ENCODE results near the gene SEC31B.

Gene SEC31B

GRCh38 chr10:100489396-100489795 is 30.3 kb downstream of the SEC31B start:
- H3K4me2 ChIP-seq (ENCODE audit: low read depth, low read length, poor library complexity, severe bottlenecking) = no peak overlapping the region
- no peak overlapping the region for H3K9ac ChIP-seq (ENCODE audit: low read length)
- H3K36me3 ChIP-seq (ENCODE audit: low read length) = no peaks in the 10 kb centered on the region

GRCh38 chr10:100487529-100487928 is 32.1 kb downstream of the SEC31B start:
- Histone ChIP-seq H3K9ac (ENCODE audit: low read length) (no peak overlapping the region), H3K9me2 (replicated peaks; ENCODE audit: insufficient read depth, low read length) (no peaks in the 10 kb centered on the region), H3F3A (ENCODE audit: insufficient read depth) (no peaks in the 10 kb centered on the region), H3K4me3 (ENCODE audit: insufficient read depth, low read length, poor library complexity, severe bottlenecking) (no peak overlapping the region), H3K27me3 (ENCODE audit: low read length) (no peaks in the 10 kb centered on the region), H2AFZ (ENCODE audit: low read depth, low read length, severe bottlenecking) (no peak overlapping the region), H3K36me3 (ENCODE audit: low read length) (no peaks in the 10 kb centered on the region), H3K27ac (ENCODE audit: low read depth, low read length) (no peak overlapping the region), H4K20me1 (ENCODE audit: low read depth, low read length) (no peaks in the 10 kb centered on the region), H3K4me2 (ENCODE audit: low read depth, low read length, poor library complexity, severe bottlenecking) (no peak overlapping the region), H3K79me2 (ENCODE audit: insufficient read depth, low read length) (no peaks in the 10 kb centered on the region), H3K9me3 (ENCODE audit: insufficient read depth, low read length) (no peaks in the 10 kb centered on the region)
- TF ChIP-seq CTCF (IDR thresholded peaks at IDR 0.05; ENCODE audit: insufficient read depth, low read length, poor library complexity, severe bottlenecking) (no peak), EZH2phosphoT487 (conservative IDR thresholded peaks at IDR 0.05; ENCODE audit: low read length) (no peak)

More at GRCh38 chr10:100489396-100489795, 30.3 kb downstream of the SEC31B start:
- no peaks in the 10 kb centered on the region for H3K9me2 ChIP-seq (replicated peaks; ENCODE audit: insufficient read depth, low read length)
- TF ChIP-seq EZH2phosphoT487 (conservative IDR thresholded peaks at IDR 0.05; ENCODE audit: low read length) (no peak), CTCF (IDR thresholded peaks at IDR 0.05; ENCODE audit: insufficient read depth, low read length, poor library complexity, severe bottlenecking) (no peak)
- no peaks in the 10 kb centered on the region for H3K27me3 ChIP-seq (ENCODE audit: low read length)
- no peak overlapping the region for H3K27ac ChIP-seq (ENCODE audit: low read depth, low read length)
- H2AFZ ChIP-seq (ENCODE audit: low read depth, low read length, severe bottlenecking) = no peak overlapping the region
- H3F3A ChIP-seq (ENCODE audit: insufficient read depth) = no peaks in the 10 kb centered on the region
- no peaks in the 10 kb centered on the region for H3K9me3 ChIP-seq (ENCODE audit: insufficient read depth, low read length)
- no peaks in the 10 kb centered on the region for H3K79me2 ChIP-seq (ENCODE audit: insufficient read depth, low read length)
- no peak overlapping the region for H3K4me3 ChIP-seq (ENCODE audit: insufficient read depth, low read length, poor library complexity, severe bottlenecking)
- H4K20me1 ChIP-seq (ENCODE audit: low read depth, low read length) = no peaks in the 10 kb centered on the region

GRCh38 chr10:100485801-100486495 is 33.7 kb downstream of the SEC31B start:
- Histone ChIP-seq H3K9me3 (ENCODE audit: insufficient read depth, low read length) (no peaks in the 10 kb centered on the region), H3K79me2 (ENCODE audit: insufficient read depth, low read length) (no peaks in the 10 kb centered on the region), H3K9me2 (replicated peaks; ENCODE audit: insufficient read depth, low read length) (no peaks in the 10 kb centered on the region), H3K4me3 (ENCODE audit: insufficient read depth, low read length, poor library complexity, severe bottlenecking) (no peak overlapping the region), H4K20me1 (ENCODE audit: low read depth, low read length) (no peaks in the 10 kb centered on the region), H3K27me3 (ENCODE audit: low read length) (no peaks in the 10 kb centered on the region), H3K27ac (ENCODE audit: low read depth, low read length) (no peak overlapping the region), H3F3A (ENCODE audit: insufficient read depth) (no peaks in the 10 kb centered on the region), H3K9ac (ENCODE audit: low read length) (no peak overlapping the region), H3K36me3 (ENCODE audit: low read length) (no peaks in the 10 kb centered on the region), H2AFZ (ENCODE audit: low read depth, low read length, severe bottlenecking) (no peak overlapping the region), H3K4me2 (ENCODE audit: low read depth, low read length, poor library complexity, severe bottlenecking) (no peak overlapping the region)
- no peak for TF ChIP-seq EZH2phosphoT487 (conservative IDR thresholded peaks at IDR 0.05; ENCODE audit: low read length)
- no peak for TF ChIP-seq CTCF (IDR thresholded peaks at IDR 0.05; ENCODE audit: insufficient read depth, low read length, poor library complexity, severe bottlenecking)
